ENCODE results near the gene RSPRY1.
"Not testable (repeated sequence)": the region's sequence is repeated elsewhere in the genome, so short reads cannot be mapped to it uniquely, and the experiment has no call there.

The RSPRY1 gene

GRCh38 chr16:57268804-57269800, 83.0 kb downstream of the RSPRY1 start:
- no peak for TF ChIP-seq CTCF (IDR thresholded peaks at IDR 0.05)
- H3K4me3 ChIP-seq = no peak overlapping the region

GRCh38 chr16:57270221-57271062, 84.3 kb downstream of the RSPRY1 start:
- no peak for TF ChIP-seq CTCF (IDR thresholded peaks at IDR 0.05)
- peak; percentile 43 for DNase-seq (ENCODE audit: low spot score)
- Histone ChIP-seq H3K4me3 (no peak overlapping the region), H3K27ac (no peak overlapping the region)

More at GRCh38 chr16:57268804-57269800, 83.0 kb downstream of the RSPRY1 start:
- peak; percentile 54 for DNase-seq (ENCODE audit: low spot score)
- no peak overlapping the region for H3K27ac ChIP-seq

GRCh38 chr16:57271063-57271345, 84.9 kb downstream of the RSPRY1 start:
- no peak for TF ChIP-seq CTCF (IDR thresholded peaks at IDR 0.05)
- Histone ChIP-seq H3K27ac (no peak overlapping the region), H3K4me3 (no peak overlapping the region)
- DNase-seq (ENCODE audit: low spot score) = peak; percentile 17

- DNase-seq (ENCODE audit: low spot score) = peak; percentile 60
- TF ChIP-seq CTCF (IDR thresholded peaks at IDR 0.05) = no peak
- H3K4me3 ChIP-seq = no peak overlapping the region
- no peak overlapping the region for H3K27ac ChIP-seq
Observed at GRCh38 chr16:57271867-57272495, 85.9 kb downstream of the RSPRY1 start.

GRCh38 chr16:57273359-57273758, 87.2 kb downstream of the RSPRY1 start:
- no peak overlapping the region for H3K27ac ChIP-seq
- TF ChIP-seq CTCF (IDR thresholded peaks at IDR 0.05) = no peak
- DNase-seq (ENCODE audit: low spot score) = peak; percentile 66
- no peak overlapping the region for H3K4me3 ChIP-seq

- DNase-seq (ENCODE audit: low spot score) = no peak
- TF ChIP-seq CTCF (IDR thresholded peaks at IDR 0.05) = no peak
- Histone ChIP-seq H3K4me3 (no peak overlapping the region), H3K27ac (no peak overlapping the region)
Observed at GRCh38 chr16:57273826-57274225, 87.7 kb downstream of the RSPRY1 start.

GRCh38 chr16:57275946-57276345, 89.8 kb downstream of the RSPRY1 start:
- not testable (repeated sequence) for H3K27ac ChIP-seq; H3K4me3 ChIP-seq; DNase-seq (ENCODE audit: low spot score)
